Epidermal melanocyte (primary cell): ENCODE results near the gene SPRN.
"Not testable (repeated sequence)": the region's sequence is repeated elsewhere in the genome, so short reads cannot be mapped to it uniquely, and the experiment has no call there.

Experiments used
- DNase-seq: peaks from one replicate; pipeline ENCODE4 v3.0.0; 2011; ENCODE audit warnings: low spot score; ENCODE audit not compliant: insufficient read length

SPRN gene

DNA sequence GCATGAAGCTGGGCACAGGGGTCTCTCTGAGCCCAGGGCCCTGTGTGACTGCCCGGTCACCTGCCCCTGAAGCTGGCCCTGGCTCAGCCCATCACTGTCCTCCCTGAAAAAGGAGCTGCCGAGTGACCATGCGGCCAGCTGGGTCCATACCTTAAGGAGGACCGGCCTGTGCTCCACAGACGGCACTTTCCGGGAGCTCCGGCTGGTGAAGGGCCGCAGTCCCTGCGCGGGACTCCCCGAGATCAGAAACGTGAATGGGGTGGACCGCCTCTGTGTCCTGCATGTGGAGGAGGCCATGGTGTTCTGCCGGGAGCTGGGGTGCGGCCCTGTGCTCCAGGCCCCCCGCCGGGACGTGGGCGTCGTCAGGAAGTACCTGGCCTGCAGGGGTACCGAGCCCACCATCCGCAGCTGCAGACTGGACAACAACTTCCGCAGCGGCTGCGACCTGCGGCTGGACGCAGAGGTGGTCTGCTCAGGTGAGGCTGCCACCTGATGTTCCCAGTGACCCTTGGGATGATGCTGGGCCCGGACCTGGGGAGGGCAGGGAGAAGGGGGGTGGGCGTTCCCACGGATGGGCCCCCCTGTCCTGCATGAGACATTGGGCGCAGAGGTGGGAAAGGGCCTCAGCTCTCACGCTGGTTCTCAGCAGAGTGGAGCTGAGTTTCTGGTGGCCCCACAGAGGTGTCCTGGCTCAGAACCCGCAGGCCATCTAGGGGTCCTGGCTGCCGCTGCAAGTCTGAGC is 32.8 kb upstream of the SPRN start:
- DNase-seq: no peak

DNA sequence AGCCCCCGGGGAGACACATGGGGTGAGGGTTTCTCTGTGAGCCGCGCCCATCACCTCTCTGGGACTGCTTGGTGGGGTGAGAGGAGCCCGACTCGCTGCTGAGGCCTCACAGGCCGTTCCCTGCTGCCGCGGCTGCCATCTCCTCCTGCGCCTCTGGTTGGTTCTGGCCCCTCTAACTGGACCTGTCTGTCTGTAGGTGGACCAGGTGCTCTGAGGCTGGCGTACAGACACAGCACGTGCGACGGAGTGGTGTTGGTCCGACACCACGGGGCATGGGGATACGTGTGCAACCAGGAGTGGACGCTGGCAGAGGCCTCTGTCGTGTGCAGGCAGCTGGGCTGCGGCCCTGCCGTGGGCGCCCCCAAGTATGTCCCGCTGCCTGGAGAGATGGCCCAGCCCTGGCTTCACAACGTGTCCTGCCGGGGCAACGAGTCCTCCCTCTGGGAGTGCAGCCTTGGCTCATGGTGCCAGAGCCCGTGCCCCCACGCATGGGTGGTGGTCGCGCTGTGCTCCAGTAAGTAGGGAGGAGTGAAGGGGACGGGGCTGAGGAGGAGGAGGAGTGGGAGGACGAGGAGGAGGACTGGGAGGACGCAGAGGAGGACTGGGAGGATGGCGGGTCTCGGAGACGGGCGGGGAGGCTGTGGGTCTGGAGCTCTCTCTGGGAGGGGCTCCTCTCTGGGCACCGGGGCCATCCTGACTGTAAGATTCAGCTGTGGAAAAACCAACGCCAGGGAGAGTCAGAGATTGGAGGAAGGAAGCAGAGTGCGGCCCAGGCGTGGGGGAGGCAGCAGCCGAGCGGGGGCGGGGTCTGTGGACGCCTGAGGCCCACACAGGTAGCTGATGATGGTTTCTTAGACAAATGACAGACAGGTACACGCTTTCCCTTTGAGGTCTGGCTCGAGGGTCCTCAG is 31.9 kb upstream of the SPRN start:
- no peak for DNase-seq

DNA sequence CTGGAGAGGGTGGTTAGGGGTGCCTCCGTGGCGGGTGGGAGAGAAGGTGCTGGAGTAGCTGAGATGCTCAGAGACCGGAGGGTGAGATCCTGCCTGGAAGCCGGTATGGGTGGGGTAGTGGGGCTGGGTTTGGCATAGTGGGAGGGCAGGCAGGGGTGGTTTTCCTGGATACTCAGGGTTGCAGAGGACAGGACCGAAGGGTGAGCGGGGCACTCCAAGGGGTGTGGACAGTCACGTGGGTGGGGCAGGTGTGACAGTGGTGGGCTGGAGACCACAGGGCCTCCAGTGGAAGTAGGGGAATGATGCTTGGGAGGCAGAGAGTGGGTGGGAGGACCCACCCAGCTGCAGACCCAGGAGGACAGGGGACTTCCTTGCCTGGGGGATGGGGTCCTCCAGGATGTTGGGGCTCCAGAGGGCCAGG is 31.2 kb upstream of the SPRN start:
- DNase-seq: no peak

DNA sequence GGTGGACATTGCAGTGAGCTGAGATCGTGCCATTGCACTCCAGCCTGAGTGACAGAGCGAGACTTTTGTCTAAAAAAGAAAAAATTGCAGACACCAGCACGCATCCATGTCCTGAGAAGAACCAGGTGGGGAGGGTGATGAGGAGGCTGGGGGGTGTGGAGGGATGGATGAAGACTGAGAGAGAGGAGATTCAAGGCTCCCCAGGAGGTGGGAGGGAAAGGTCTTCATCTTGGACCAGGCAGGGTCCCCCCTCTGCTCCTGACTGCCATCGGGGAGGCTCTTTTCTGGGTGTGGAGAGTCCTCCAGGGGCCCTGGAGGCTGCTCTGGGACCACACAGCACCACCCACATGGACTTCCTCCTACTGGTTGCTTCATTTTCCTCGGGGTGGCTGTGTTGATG is 30.8 kb upstream of the SPRN start:
- no peak for DNase-seq

DNA sequence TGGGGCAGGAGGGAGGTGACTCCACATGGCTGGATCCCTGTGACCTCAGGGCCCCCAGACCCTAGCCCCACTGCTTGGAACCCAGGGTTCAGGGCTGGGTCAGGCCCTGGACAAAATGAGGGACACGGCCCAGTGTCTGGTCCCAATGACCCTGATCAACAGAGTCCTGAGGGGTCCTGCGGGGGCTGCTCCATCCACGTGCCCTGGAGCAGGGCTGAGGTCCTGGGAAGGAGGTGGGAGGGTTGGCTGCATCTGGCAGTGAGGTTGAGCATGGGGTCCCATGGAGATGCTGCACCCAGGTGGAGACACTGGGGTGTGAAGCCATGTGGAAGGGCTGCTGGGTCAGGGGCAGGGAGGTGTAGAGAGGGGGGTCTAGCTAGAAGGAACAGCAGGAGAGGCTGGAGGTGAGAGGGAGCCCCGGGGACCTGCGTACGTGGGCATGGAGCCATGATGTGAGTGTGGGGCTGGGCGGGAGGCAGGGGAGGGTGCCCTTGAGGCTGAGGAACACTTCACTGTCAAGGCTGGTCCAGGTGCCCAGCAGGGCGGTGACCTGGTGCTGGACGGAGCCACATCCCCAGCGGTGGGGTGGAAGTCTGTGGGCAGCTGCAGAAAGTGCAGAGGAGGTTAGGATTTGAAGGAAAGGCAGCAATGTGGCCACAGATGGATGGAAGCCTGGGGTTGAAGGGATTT is 29.9 kb upstream of the SPRN start:
- no peak for DNase-seq

DNA sequence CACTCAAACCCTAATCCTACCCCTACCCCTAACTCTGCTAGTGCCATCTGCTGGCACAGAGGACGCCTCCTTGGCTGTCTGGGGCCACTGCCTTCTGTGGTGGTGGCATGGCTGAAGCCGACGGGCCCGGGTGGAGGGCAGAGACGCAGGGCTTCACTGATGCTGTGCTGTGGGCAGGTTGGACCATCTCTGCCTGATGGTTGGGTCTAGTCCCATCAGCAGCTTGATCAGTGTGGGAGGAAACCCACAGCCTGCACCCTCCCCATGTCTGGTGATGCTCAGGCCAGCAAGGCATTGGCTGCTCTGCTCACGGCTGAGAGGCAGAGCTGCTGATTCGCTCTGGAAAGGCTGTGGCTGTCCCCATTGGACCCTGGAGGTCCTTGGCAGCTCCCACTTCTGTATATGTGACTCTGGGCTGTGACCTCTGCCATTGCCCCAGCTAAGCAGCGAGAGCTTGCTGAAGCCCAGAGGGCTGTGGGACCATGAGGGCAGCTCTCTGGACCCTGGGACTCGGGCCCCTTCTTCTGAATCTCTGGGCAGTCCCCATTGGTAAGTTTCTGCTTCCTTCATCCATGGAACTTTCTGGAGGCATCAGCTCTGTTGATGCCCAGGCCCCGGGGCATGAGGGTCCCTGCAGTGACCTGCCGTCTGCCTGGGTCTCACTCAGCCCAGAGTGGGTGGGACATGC is 29.2 kb upstream of the SPRN start, which contains the start of gene SCART1:
Gene SCART1 (plus strand): TSS at position 430 of the 688 bp plus-strand sequence. CDS start 53 bp downstream, at position 483.
- no peak for DNase-seq

DNA sequence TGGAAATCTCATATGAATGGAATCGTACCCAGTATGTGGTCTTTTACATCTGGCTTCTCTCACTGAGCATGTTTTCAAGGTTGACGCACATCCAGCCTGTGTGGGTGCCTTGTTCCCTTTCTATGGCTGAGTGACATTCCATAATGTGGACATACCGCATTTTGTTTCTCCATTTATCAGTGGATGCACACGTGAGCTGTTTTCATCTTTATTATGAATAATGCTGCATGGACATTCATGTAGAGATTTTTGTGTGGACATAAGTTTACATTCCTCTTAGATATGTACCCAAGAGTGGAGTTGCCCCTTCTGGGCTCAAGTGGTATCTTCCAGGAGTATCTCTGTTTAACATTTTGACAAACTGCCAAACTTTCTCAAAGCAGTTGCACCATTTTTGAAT is 28.0 kb upstream of the SPRN start:
- DNase-seq: no peak

DNA sequence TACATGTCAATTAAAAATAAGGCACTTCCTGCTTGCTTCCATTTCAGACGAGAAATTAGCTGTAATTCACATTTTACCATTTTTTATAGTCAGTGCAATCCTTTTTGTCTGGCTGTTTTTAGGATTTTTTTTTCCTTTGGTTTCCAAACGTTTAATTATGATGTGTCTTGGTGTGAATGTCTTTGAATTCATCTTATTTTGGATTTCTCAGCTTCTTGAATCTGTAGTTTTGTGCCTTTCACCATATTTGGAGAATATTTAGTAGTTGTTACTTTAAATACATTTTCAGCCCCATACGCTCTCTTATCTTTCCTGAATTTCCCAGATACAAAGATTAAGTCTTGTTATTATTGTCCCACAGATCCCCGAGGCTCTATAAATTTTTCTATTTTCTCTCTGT is 26.9 kb upstream of the SPRN start:
- DNase-seq: no peak

DNA sequence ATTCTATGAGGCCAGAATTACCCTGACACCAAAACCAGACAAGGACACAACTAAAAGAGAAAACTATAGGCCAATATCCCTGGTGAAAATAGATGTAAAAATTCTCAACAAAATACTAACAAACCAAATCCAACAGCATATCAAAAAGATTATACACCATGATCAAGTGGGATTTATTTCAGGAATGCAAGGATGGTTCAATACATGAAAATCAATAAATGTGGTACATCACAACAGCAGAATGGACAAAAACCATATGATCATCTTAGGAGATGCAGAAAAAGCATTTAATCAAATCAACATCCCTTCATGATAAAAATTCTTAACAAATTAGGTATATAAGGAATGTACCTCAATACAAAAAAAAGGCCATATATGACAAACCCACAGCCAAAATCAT is 23.7 kb upstream of the SPRN start:
- DNase-seq: no peak

DNA sequence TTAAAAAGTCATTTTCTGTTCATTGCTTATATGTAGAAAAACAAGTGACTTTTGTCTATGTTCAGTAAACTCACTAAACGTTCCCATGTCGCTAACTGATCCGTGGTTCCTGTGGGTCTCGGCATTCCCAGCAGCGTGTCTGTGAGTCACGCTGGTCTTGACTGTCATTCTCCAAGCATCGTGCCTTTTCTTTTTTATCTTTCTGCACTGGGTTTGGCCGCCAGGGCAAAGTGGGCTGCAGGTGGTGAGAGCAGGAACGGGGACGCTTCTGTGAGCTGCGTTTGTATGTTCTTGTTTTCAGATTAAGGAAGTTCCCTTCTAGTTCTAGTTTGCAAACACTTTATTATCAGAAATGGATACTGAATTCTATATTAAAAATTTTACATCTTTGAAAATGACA is 22.6 kb upstream of the SPRN start:
- no peak for DNase-seq

DNA sequence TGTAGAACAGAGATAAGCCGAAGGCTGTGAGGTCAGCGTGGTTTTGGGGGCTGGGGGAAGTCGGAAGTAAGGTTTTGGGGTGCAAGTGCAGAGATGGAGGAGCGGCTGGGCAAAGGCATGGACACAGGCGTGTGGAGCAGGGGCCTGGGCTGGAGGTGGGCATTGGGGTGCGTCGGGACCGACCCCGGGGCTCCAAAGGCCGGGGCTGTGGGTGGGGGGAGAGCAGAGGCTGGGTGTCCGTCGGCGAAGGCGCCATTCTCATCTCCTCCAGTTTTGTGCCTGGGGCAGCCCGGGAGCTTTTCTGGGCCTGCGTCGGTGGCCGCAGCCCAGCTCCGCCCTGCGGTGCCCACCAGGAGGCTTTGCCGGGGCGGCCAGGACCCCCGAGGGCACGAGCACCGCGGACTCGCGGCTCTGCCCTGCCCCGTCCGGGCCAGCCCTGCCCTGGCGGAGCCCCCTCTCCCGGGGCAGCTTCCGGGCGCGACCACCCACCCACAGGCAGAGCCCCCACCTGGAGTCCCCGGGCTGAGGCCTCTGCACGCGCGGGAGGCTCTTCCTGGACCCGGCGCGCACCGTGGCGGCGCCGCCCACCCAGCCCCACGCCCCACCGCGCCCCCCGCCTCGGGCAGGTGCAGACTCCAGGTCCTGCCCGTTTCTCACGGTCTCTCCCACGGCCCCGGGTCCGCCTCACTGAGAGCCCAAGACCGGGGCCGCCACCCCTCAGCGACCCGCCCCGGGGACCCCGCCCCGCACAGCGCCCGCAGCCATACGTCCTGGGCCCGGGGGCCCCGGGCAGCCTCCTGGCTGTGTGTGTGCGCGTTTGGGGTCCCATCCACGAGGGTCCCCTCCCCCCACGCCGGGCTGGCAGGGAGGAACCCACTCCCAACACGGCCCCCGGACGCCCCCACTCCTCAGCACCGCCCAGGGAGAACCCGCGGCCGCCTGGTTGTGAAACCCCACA is 21.6 kb upstream of the SPRN start:
- DNase-seq: no peak

DNA sequence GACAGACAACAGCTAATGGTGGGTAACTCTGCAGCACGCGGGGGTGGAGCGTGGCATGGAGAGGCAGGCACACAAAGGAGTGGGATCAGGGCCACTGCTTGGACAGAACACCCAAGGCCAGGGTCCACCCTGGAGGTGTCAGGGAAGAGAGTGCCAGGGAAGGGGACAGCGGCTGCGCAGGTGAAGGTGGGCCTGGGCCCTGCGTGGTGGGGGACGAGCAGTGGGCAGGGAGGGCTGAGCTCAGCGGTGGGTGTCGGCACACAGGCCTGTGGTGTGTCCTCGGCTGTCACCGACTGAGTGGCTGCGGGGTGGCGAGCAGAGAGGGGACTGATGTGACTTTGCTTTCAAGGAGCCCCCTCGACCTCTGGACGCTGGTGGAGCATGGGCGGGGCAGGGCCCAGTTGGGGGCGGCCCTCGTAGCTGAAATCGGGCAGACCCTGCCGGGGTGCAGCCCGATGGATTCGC is 20.9 kb upstream of the SPRN start:
- no peak for DNase-seq

DNA sequence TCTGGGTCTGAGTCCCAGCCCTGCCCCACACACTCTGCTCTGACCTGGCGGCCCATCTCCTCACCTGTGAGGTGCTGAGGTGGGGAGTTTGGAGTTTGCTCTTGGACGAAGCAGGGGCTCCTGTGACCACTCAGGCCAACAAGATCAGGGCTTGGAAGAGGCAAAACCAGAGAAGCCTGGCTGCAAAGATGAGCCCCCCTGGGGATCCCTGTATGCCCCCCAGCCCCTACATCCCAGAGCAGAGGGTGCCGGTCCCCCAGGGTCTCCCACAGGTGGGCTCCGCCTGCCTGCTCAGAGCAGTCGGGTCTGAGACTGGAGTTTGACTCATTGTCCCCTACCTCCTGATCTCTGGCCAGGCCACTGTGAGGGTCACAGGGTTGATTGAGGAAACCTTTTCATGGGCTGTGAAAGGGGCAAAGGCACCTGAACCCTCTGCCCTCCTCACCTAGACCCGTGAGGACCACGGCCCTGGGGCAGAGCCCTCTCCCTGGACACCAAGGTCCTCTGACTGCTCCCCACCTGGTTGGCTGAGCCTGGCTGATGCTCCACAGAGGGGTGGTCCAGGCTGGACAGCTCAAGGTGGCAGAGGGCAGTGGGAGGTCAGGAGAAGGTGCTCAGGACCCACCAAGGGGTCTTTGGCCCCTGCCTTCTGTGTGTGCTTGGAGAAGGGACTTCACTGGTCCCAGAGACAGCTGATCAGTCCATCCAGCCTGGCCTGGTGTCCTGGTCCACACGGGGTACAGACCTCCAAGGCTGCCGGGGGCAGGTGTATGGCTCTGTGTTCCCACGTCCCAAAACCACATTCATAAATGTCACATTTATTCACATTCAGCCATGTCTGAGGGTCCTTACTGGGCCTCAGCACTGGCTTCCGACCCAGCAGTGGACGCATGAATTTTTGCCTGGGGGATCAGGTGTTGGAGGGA is 20.2 kb upstream of the SPRN start:
- DNase-seq: no peak

DNA sequence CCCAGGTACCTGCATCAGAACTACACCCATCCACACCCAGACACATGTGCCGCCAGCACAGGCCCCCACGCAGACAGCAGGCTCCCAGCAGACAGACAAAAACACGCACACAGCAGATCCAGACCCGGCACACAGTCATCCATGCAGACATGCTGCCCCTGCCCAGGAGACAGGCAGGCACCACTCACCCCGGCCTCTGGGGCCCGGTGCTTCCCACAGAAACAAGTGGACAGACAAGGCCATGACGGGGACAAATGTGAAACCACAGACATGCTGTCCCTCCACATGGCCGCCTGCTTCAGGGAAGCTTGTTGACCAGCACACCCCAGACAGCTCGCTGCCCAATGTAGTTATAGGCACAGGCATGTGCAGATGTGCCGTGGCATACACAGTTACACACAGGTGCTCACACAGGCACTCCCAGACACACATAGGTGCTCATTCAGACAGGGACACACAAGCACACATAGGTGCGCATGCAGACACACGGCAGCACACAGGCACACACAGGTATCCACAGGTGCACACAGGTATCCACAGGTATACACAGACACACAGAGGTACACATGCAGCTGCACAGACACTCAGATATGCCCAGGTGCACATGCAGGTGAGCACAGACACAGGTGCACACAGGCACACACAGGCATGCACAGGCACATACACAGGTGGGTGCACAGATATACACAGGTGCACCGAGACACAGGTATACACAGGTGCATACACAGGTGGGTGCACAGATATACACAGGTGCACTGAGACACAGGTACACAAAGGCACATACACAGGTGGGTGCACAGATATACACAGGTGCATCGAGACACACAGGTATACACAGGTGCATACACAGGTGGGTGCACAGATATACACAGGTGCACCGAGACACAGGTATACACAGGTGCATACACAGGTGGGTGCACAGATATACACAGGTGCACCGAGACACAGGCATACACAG is 18.8 kb upstream of the SPRN start:
- DNase-seq: no peak

DNA sequence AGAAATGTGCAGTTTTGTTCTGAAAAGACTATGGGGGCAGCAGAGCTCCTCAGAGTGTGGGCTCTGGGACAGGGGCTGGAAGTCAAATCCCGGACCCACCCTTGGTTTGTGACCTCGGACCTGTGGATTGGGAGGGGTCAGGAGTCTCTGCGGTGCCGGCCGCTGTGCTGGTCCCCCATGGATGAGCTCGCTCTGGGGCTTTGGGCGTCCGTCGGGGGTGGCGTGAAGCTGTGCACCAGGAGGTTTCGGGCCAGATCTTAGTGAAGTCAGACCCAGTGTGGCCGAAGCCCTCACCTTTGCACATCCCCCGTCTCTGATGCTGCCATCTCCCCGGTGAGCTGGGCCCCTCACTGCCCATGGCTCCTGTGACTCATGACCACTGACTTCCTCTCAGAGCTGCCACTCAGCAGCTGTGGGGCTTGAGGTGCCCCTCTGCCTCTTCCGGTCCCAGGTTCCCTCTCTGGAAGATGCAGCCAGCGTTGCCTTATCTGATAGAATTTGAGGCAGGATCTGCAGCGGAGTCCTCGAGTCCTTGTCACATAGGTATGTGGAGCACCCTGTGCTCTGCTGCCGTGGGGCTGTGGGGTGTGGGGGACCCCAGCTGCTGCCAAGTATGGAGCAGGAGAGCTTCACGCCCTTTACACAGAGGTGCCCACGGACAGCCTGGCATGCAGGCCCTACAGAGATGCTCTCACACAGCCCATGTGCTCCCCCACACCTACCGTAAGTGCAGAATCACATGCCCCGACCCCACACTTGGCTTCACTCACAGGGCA is 18.0 kb upstream of the SPRN start:
- no peak for DNase-seq

DNA sequence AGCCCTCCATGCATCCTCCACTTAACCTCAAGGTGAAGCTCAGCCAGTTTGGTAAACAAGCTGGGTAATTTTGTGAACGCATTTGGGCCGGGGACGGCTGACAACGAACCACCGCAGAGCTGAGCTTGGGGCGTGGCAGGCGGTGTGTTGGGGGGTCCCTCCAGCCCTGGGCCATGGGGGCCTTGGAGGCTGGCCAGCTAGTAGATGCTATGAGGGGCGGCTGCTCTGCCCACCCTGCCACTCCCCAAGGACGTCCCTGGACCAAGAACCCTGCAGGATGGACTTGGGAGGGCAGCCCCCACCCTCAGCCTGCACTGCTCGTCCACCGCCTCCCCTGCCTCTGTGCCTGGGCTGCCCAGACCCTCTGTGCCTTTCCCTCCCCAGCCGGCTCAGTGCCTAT is 17.4 kb upstream of the SPRN start:
- DNase-seq: no peak

DNA sequence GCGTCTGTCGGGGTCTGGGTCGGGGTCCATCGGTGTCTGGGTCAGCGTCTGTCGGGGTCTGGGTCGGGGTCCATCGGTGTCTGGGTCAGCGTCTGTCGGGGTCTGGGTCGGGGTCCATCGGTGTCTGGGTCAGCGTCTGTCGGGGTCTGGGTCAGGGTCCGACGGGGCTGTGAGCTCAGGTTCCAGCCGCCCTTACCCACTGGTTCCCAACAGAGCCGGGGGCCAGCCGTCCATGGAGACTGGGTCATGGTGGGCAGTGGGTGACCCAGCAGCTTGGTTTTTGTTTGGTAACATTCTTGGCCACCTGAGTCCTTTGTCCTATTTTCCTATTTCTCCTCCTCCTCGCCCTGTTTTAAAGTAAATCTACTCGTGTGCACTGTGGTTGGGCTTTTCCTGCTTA is 16.9 kb upstream of the SPRN start:
- DNase-seq: not testable (repeated sequence)
